AG09309 (cell line): ENCODE measurements around the gene SLAMF8.

ENCODE experiments used
- DNase-seq: peaks from one replicate; pipeline ENCODE4 v3.0.0-alpha.2; 2010; ENCODE audit warnings: low read depth
- H3K4me3 ChIP-seq: 2 replicates; pipeline ENCODE4 v1.5.1; 2011; ENCODE audit warnings: mild to moderate bottlenecking, low read depth, low read length, moderate library complexity; ENCODE audit not compliant: control insufficient read depth
- CTCF ChIP-seq: IDR thresholded peaks from 2 replicates; pipeline ENCODE4 v1.5.1; 2011; ENCODE audit warnings: mild to moderate bottlenecking, low read depth, low read length, inconsistent platforms; ENCODE audit not compliant: insufficient read depth, control insufficient read depth; ENCODE audit errors: missing control alignments

The SLAMF8 gene

GRCh38 chr1:159881622-159882526 is 55.2 kb downstream of the SLAMF8 start:
- DNase-seq, result peak; percentile 88
- no peak for TF ChIP-seq CTCF
- no peak overlapping the region for H3K4me3 ChIP-seq

- no peak for DNase-seq
- H3K4me3 ChIP-seq, result no peak overlapping the region
- no peak for TF ChIP-seq CTCF
Measured at GRCh38 chr1:159882527-159882862, 55.8 kb downstream of the SLAMF8 start.

GRCh38 chr1:159883134-159883533 is 56.5 kb downstream of the SLAMF8 start:
- H3K4me3 ChIP-seq, result no peak overlapping the region
- DNase-seq, result no peak
- TF ChIP-seq CTCF, result no peak

- no peak for DNase-seq
Measured at GRCh38 chr1:159884296-159884695, 57.6 kb downstream of the SLAMF8 start.

More at GRCh38 chr1:159884296-159884695, 57.6 kb downstream of the SLAMF8 start:
- no peak overlapping the region for H3K4me3 ChIP-seq
- TF ChIP-seq CTCF, result no peak
